HG03066 (cell line): ENCODE data around the gene IGSF21.
"Not testable (repeated sequence)": the region's sequence is repeated elsewhere in the genome, so short reads cannot be mapped to it uniquely, and the experiment has no call there.

Experiments used
- ATAC-seq: cut with Tn5 transposase; IDR thresholded peaks from one replicate; pipeline ENCODE4 v1.9.1; 2021; ENCODE audit warnings: low read depth; ENCODE audit not compliant: unreplicated experiment

IGSF21 gene

DNA sequence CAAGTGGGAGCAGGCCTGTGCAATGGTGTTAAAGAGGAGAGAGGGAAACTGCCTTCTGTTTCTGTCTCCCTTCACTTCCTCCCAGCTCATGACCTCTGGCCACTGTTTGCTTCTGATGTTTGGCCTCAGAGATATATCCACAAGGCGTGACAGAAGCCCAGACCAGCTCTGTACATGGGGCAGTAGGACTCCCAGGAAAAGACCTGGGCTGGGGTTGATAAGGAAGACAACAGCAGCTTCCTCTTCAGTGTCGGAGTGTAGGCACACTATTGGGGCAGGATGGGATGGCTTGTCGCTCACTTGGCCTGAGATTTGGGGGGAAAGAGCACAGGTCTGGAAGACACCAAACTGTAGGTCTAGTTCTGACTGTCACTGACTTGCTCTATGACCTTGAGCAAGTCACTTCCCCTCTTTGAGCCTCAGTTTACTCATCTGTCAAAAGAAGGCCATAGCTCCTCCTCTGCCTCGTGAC lies 305.3 kb downstream of the IGSF21 start:
- no peak for ATAC-seq

GRCh38 chr1:18413541-18414305 lies 306.1 kb downstream of the IGSF21 start:
- no peak for ATAC-seq

- ATAC-seq: no peak
These were observed 306.7 kb downstream of the IGSF21 start for GRCh38 chr1:18414321-18414720.

DNA sequence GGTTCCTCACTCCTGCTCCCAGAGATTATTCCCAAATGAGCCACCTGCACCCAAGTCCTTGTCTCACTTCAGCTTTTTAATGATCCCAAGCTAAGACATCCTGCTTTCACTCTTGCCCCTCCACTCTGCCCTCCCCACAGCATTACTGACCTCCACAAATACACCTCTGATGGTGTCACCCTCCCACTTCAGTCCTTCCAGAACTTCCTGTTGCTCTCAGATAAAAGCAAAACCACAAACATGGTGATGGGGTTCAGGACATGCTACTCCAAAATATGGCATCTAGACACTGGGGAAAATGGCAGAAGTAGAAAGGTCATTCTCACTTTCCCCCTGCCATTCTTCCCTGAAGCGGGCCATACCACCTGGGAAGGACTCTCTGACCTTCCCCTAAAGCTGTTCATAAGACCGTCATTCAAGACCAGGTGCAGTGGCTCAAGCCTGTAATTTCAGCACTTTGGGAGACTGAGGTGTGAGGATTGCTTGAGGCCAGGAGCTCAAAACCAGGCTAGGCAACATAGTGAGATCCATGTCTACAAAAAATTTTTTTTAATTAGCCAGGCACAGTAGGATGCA lies 307.4 kb downstream of the IGSF21 start:
- ATAC-seq: no peak

- ATAC-seq: no peak
These were observed 307.9 kb downstream of the IGSF21 start for GRCh38 chr1:18415448-18416027.

DNA sequence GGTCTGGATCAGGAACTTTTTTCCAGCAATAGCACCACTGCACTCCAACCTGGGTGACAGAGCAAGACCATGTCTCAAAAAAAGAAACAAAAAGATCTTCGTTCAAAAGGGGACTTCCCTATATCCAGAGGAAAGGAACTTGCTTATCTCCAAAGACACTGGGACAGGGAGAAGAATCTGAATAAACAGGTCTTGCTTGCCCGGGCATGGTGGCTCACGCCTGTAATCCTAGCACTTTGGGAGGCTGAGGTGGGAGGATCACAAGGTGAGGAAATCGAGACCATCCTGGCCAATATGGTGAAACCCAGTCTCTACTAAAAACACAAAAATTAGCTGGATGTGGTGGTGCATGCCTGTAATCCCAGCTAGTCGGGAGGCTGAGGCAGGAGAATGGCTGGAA lies 308.5 kb downstream of the IGSF21 start:
- not testable (repeated sequence) for ATAC-seq

- no peak for ATAC-seq
These were observed 310.0 kb downstream of the IGSF21 start for GRCh38 chr1:18417316-18418269.

GRCh38 chr1:18419113-18419844 lies 311.7 kb downstream of the IGSF21 start:
- ATAC-seq: no peak

DNA sequence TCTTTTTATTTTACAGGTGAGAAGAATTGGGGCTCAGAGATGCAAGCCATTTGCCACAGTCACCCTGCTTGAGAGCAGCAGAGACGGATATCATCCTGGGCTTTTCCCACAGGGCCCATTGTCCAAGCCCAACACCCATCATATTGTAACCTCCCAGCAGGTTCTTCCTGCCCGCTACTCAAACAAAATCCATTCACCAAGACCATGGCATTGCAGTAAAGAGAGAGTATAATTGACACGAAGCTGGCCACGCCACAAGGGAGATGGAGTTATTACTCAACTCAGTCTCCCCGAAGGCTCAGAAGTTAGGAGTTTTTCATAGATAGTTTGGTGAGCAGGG lies 312.2 kb downstream of the IGSF21 start:
- no peak for ATAC-seq

DNA sequence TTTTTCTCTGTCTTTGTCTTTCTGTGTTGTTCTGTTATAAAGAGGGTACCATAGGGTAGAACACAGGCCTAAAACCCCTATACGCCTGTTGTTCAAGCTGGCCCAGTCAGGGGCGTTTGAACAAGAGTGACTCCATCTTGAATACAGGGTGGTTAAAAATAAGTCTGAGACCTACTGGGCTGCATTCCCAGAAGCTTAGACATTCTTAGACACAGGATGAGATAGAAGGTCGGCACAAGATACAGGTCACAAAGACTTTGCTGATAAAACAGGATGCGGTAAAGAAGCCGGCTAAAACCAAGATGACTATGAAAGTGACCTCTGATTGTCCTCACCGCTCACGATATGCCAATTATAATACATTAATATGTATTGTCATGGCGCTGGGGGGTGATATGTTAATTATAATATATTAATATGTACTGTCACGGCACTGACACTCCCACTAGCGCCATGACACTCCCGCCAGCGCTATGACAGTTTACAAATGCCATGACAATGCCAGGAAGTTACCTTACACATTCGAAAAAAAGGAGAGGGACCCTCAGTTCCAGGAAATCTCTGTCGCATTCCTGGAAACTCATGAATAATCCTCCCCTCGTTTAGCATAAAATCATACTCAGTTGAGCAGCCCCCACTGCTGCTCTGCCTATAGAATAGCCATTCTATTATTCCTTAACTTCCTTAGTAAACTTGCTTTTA lies 314.6 kb downstream of the IGSF21 start:
- no peak for ATAC-seq

DNA sequence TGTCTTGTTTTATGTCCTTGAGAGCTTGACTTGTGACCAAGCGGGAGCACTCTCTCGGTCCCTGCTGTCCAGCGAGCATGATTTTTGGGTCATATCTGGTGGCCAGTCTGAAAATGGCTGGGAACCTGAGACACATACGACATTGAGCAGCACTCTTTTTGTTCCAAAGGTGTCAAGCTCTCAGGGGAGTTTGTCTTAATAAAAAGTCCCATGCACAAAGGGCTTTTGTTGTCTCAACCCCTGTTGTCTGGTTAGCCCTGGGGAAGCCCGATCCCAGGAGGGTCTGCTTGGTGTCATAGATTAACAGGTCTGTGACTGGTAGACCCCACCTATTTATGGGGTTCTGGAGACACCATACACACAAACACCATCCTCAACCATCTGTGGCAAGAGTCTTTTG lies 315.4 kb downstream of the IGSF21 start:
- no peak for ATAC-seq

DNA sequence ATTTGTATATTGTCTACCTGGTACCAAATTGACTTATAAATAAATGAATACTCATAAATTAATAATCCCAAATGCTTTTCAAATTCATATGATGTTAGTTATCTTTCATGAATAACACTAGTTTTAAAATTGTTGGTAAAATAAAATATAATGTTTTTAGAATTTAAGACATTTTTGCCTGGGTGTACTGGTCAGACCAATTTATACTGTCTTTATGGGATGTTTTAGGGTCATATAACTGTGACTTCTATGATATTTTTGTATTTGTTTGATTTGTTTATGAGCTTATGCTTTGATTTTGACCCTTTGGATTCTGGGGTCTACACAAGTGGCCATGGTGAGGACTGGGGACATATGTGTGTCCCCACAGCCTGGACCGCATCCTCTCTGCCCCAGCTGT lies 319.0 kb downstream of the IGSF21 start:
- ATAC-seq: no peak
